ENCODE data around the gene NUDT1.

NUDT1 gene

GRCh38 chr7:2241580-2242540 lies at the start of gene NUDT1, which contains the start of gene MRM2:
NUDT1 (plus strand) TSS chr7:2242226; CDS start chr7:2244575, 2,349 bp downstream.
MRM2 (minus strand) TSS chr7:2242205; CDS start chr7:2242169, 36 bp downstream.
- DNase-seq = peak; percentile 85

- DNase-seq = no peak
Observed at GRCh38 chr7:2192831-2193534, 49.0 kb upstream of the NUDT1 start.

- no peak for DNase-seq
Observed at GRCh38 chr7:2193575-2194305, 48.3 kb upstream of the NUDT1 start.

GRCh38 chr7:2195400-2196246 lies 46.4 kb upstream of the NUDT1 start:
- no peak for DNase-seq

- DNase-seq = no peak
Observed at GRCh38 chr7:2196381-2197378, 45.3 kb upstream of the NUDT1 start.

GRCh38 chr7:2197436-2198155 lies 44.4 kb upstream of the NUDT1 start:
- DNase-seq = no peak

GRCh38 chr7:2198206-2198605 lies 43.8 kb upstream of the NUDT1 start:
- no peak for DNase-seq

- DNase-seq = no peak
Observed at GRCh38 chr7:2198760-2199159, 43.3 kb upstream of the NUDT1 start.

- DNase-seq = no peak
Observed at GRCh38 chr7:2199528-2199927, 42.5 kb upstream of the NUDT1 start.

GRCh38 chr7:2199956-2200583 lies 42.0 kb upstream of the NUDT1 start:
- no peak for DNase-seq

- no peak for DNase-seq
Observed at GRCh38 chr7:2200584-2200980, 41.4 kb upstream of the NUDT1 start.

GRCh38 chr7:2201128-2201527 lies 40.9 kb upstream of the NUDT1 start:
- DNase-seq = no peak

- no peak for DNase-seq
Observed at GRCh38 chr7:2201686-2202360, 40.2 kb upstream of the NUDT1 start.

GRCh38 chr7:2202361-2202761 lies 39.7 kb upstream of the NUDT1 start:
- no peak for DNase-seq

- DNase-seq = no peak
Observed at GRCh38 chr7:2202901-2203765, 38.9 kb upstream of the NUDT1 start.

GRCh38 chr7:2203766-2204300 lies 38.2 kb upstream of the NUDT1 start:
- DNase-seq = no peak

GRCh38 chr7:2204446-2204845 lies 37.6 kb upstream of the NUDT1 start:
- no peak for DNase-seq
